ENCODE results near the gene ATP2A1. TPM values are rescaled to one million over a fixed set of nuclear protein-coding genes. Genes with fewer than 3 reads are reported as not detected.

The ATP2A1 gene
- total RNA-seq, 1 donor from 2014 or later, result not detected

GRCh38 chr16:28930652-28931051, 52.4 kb downstream of the ATP2A1 start:
- peaks cover 5% of the 10 kb centered on the region for H3K4me1 ChIP-seq
- no peaks in the 10 kb centered on the region for H3K27me3 ChIP-seq
- no peak for DNase-seq (ENCODE audit: extremely low spot score in 2 of 2)
- TF ChIP-seq POLR2A (IDR thresholded peaks at IDR 0.05), result no peak
- no peak for TF ChIP-seq CTCF (IDR thresholded peaks at IDR 0.05)
- no peak for TF ChIP-seq POLR2AphosphoS5 (IDR thresholded peaks at IDR 0.05; ENCODE audit: insufficient read depth in 1 of 2, low read depth in 1 of 2)
- no peak overlapping the region for H3K4me3 ChIP-seq
- intact Hi-C loops (cut with DNase I), result no loop called here
- H3K27ac ChIP-seq, result no peak overlapping the region
- H3K36me3 ChIP-seq, result no peaks in the 10 kb centered on the region
- no peaks in the 10 kb centered on the region for H3K9me3 ChIP-seq

- no peaks in the 10 kb centered on the region for H3K36me3 ChIP-seq
- H3K9me3 ChIP-seq, result no peaks in the 10 kb centered on the region
- intact Hi-C loops (cut with DNase I), result no loop called here
- H3K27me3 ChIP-seq, result no peaks in the 10 kb centered on the region
- H3K4me1 ChIP-seq, result peaks cover 5% of the 10 kb centered on the region
- no peak for DNase-seq (ENCODE audit: extremely low spot score in 2 of 2)
- TF ChIP-seq CTCF (IDR thresholded peaks at IDR 0.05) (no peak), POLR2AphosphoS5 (IDR thresholded peaks at IDR 0.05; ENCODE audit: insufficient read depth in 1 of 2, low read depth in 1 of 2) (no peak), POLR2A (IDR thresholded peaks at IDR 0.05) (no peak)
- no peak within 1 kb of the TSS for H3K27ac ChIP-seq
- H3K4me3 ChIP-seq, result no peak within 1 kb of the TSS
Measured at GRCh38 chr16:28931801-28932225, 53.5 kb downstream of the ATP2A1 start, which contains the start of gene CD19. Gene CD19 (plus strand): TSS chr16:28931971. CDS start chr16:28932001, 30 bp downstream.

- H3K9me3 ChIP-seq, result no peaks in the 10 kb centered on the region
- H3K4me1 ChIP-seq, result peaks cover 5% of the 10 kb centered on the region
- no peaks in the 10 kb centered on the region for H3K27me3 ChIP-seq
- intact Hi-C loops (cut with DNase I), result no loop called here
- no peak for DNase-seq (ENCODE audit: extremely low spot score in 2 of 2)
- no peak overlapping the region for H3K4me3 ChIP-seq
- no peak for TF ChIP-seq POLR2A (IDR thresholded peaks at IDR 0.05)
- TF ChIP-seq CTCF (IDR thresholded peaks at IDR 0.05), result no peak
- no peak for TF ChIP-seq POLR2AphosphoS5 (IDR thresholded peaks at IDR 0.05; ENCODE audit: insufficient read depth in 1 of 2, low read depth in 1 of 2)
- H3K27ac ChIP-seq, result no peak overlapping the region
- H3K36me3 ChIP-seq, result no peaks in the 10 kb centered on the region
Measured at GRCh38 chr16:28932339-28933141, 54.3 kb downstream of the ATP2A1 start.

- Histone ChIP-seq H3K4me1 (peaks cover 5% of the 10 kb centered on the region), H3K27me3 (no peaks in the 10 kb centered on the region), H3K9me3 (no peaks in the 10 kb centered on the region), H3K27ac (no peak overlapping the region), H3K4me3 (no peak overlapping the region), H3K36me3 (no peaks in the 10 kb centered on the region)
- no peak for DNase-seq (ENCODE audit: extremely low spot score in 2 of 2)
- TF ChIP-seq POLR2AphosphoS5 (IDR thresholded peaks at IDR 0.05; ENCODE audit: insufficient read depth in 1 of 2, low read depth in 1 of 2), result no peak
- TF ChIP-seq CTCF (IDR thresholded peaks at IDR 0.05), result no peak
- no peak for TF ChIP-seq POLR2A (IDR thresholded peaks at IDR 0.05)
- intact Hi-C loops (cut with DNase I), result no loop called here
Measured at GRCh38 chr16:28933171-28933570, 54.9 kb downstream of the ATP2A1 start.

- Histone ChIP-seq H3K27ac (no peak overlapping the region), H3K4me1 (peaks cover 5% of the 10 kb centered on the region), H3K36me3 (no peaks in the 10 kb centered on the region), H3K27me3 (no peaks in the 10 kb centered on the region), H3K9me3 (no peaks in the 10 kb centered on the region), H3K4me3 (no peak overlapping the region)
- no peak for DNase-seq (ENCODE audit: extremely low spot score in 2 of 2)
- intact Hi-C loops (cut with DNase I), result no loop called here
- TF ChIP-seq CTCF (IDR thresholded peaks at IDR 0.05) (no peak), POLR2A (IDR thresholded peaks at IDR 0.05) (no peak), POLR2AphosphoS5 (IDR thresholded peaks at IDR 0.05; ENCODE audit: insufficient read depth in 1 of 2, low read depth in 1 of 2) (no peak)
Measured at GRCh38 chr16:28935346-28935745, 57.1 kb downstream of the ATP2A1 start.

Data from vagina (tissue), 2 donors.